SK-N-SH (cell line): ENCODE data around the gene ZYG11A. TPM values are rescaled to one million over a fixed set of nuclear protein-coding genes. Genes with fewer than 3 reads are reported as not detected.

Experiments used
- CTCF ChIA-PET: fragments of 300-600, 350-600 bp; formaldehyde crosslinking; extraction: SDS; loops from one replicate; lab custom pipeline; 2021; lab: Yijun Ruan, JAX
- POLR2A ChIA-PET: fragments of 350-600 bp; sonication (Branson Sonifier 250); formaldehyde crosslinking; extraction: SDS; loops from one replicate; lab custom pipeline; 2020; ENCODE audit warnings: antibody characterized with exemption, inconsistent platforms; lab: Yijun Ruan, JAX
- DNase-seq: peaks from one replicate; pipeline ENCODE4 v3.0.0; 2012
- H2AFZ ChIP-seq: fragments of 200-600 bp; sonication (generic); 2 replicates; pipeline ENCODE4 v1.8.1; 2016; ENCODE audit warnings: antibody characterized with exemption, mild to moderate bottlenecking, low read depth
- H3F3A ChIP-seq: fragments of 200-600 bp; sonication (generic); replicated peaks from 2 replicates; pipeline ENCODE3; 2016; ENCODE audit warnings: antibody characterized with exemption, mild to moderate bottlenecking; ENCODE audit not compliant: insufficient read depth
- H3K27ac ChIP-seq, 2 experiments: fragments of 200-500 bp in 1 of 2; fragments of 200-600 bp in 1 of 2; sonication (Bioruptor generic) in 1 of 2; sonication (generic), shearing (Covaris generic) in 1 of 2; 2 replicates each; pipeline versions ENCODE4 v1.5.1 to v1.6.1; 2014 to 2016; ENCODE audit warnings: low read depth in 2 of 2, inconsistent platforms in 1 of 2, low read length in 1 of 2, mild to moderate bottlenecking in 1 of 2, mixed read lengths in 1 of 2
- H3K27me3 ChIP-seq: fragments of 200-600 bp; sonication (generic), shearing (Covaris generic); 2 replicates; pipeline ENCODE4 v1.6.1; 2016; ENCODE audit warnings: mixed run types; ENCODE audit not compliant: insufficient read depth
- H3K36me3 ChIP-seq, 2 experiments: fragments of 200-500 bp in 1 of 2; fragments of 200-600 bp in 1 of 2; sonication (Bioruptor generic) in 1 of 2; sonication (generic) in 1 of 2; replicated peaks in 1 of 2; 2 replicates each; pipeline versions ENCODE3 to v1.5.1; 2014 to 2016; ENCODE audit warnings: low read length in 1 of 2, mild to moderate bottlenecking in 1 of 2; ENCODE audit not compliant: insufficient read depth in 2 of 2, control insufficient read depth in 1 of 2
- H3K4me1 ChIP-seq, 2 experiments: fragments of 200-500 bp in 1 of 2; fragments of 200-600 bp in 1 of 2; sonication (Bioruptor generic) in 1 of 2; sonication (generic), shearing (Covaris generic) in 1 of 2; 2 replicates each; pipeline versions ENCODE4 v1.5.1 to v1.6.1; 2014 to 2016; ENCODE audit warnings: low read depth in 1 of 2, low read length in 1 of 2, mixed run types in 1 of 2; ENCODE audit not compliant: insufficient read depth in 2 of 2, control insufficient read depth in 1 of 2
- H3K4me2 ChIP-seq: fragments of 200-600 bp; sonication (generic), shearing (Covaris generic); 2 replicates; pipeline ENCODE4 v1.6.1; 2017; ENCODE audit warnings: mixed run types
- H3K4me3 ChIP-seq, 2 experiments: fragments of 200-500 bp in 1 of 2; fragments of 200-600 bp in 1 of 2; sonication (Bioruptor generic) in 1 of 2; sonication (generic), shearing (Covaris generic) in 1 of 2; 2 replicates each; pipeline versions ENCODE4 v1.5.1 to v1.8.1; 2014 to 2016; ENCODE audit warnings: low read depth in 2 of 2, inconsistent platforms in 1 of 2, low read length in 1 of 2, mild to moderate bottlenecking in 1 of 2, mixed read lengths in 1 of 2, moderate library complexity in 1 of 2
- H3K79me2 ChIP-seq: fragments of 200-600 bp; sonication (generic); 2 replicates; pipeline ENCODE4 v1.8.1; 2017; ENCODE audit warnings: mild to moderate bottlenecking; ENCODE audit not compliant: insufficient read depth
- H3K9ac ChIP-seq: fragments of 200-600 bp; sonication (generic); 2 replicates; pipeline ENCODE4 v1.6.1; 2017; ENCODE audit warnings: mixed run types
- H3K9me2 ChIP-seq: fragments of 200-600 bp; sonication (generic); 2 replicates; pipeline ENCODE4 v1.6.1; 2017; ENCODE audit warnings: mixed run types
- H3K9me3 ChIP-seq: fragments of 200-600 bp; sonication (generic); 2 replicates; pipeline ENCODE4 v1.6.1; 2017; ENCODE audit warnings: mixed run types, mild to moderate bottlenecking, moderate library complexity
- H4K20me1 ChIP-seq: fragments of 200-600 bp; sonication (generic); 2 replicates; pipeline ENCODE4 v1.6.1; 2017; ENCODE audit warnings: mild to moderate bottlenecking, mixed run types; ENCODE audit not compliant: insufficient read depth
- CHD2 ChIP-seq: fragments of 150-350 bp; IDR thresholded peaks from 2 replicates; pipeline ENCODE4 v1.6.1; 2018; ENCODE audit warnings: low read length; ENCODE audit not compliant: partially characterized antibody
- EP300 ChIP-seq, 2 experiments: IDR thresholded peaks; 2 replicates each; pipeline versions ENCODE4 v1.4.0 to v1.6.1; 2012; ENCODE audit warnings: borderline replicate concordance in 1 of 2, low read depth in 1 of 2, low read length in 1 of 2
- FOSL2 ChIP-seq: IDR thresholded peaks from 2 replicates; pipeline ENCODE4 v1.4.0; 2012; ENCODE audit warnings: low read depth, mild to moderate bottlenecking, moderate library complexity, borderline replicate concordance
- FOXJ3 ChIP-seq: sonication (generic); formaldehyde crosslinking; IDR thresholded peaks from 2 replicates; pipeline ENCODE4 v1.5.1; 2020; ENCODE audit warnings: mild to moderate bottlenecking, missing genetic modification reagents
- FOXM1 ChIP-seq: IDR thresholded peaks from 2 replicates; pipeline ENCODE4 v1.4.0; 2012; ENCODE audit warnings: low read depth, mild to moderate bottlenecking
- GABPA ChIP-seq: IDR thresholded peaks from 2 replicates; pipeline ENCODE4 v1.4.0; 2012; ENCODE audit warnings: low read depth, mild to moderate bottlenecking
- GATA2 ChIP-seq: sonication (generic); formaldehyde crosslinking; IDR thresholded peaks from 2 replicates; pipeline ENCODE4 v1.5.0; 2020; ENCODE audit warnings: mild to moderate bottlenecking, missing genetic modification reagents
- JUND ChIP-seq: IDR thresholded peaks from 2 replicates; pipeline ENCODE4 v1.4.0; 2012
- MEF2A ChIP-seq: IDR thresholded peaks from 2 replicates; pipeline ENCODE4 v1.4.0; 2012; ENCODE audit warnings: low read depth, borderline replicate concordance
- NFIC ChIP-seq: IDR thresholded peaks from 2 replicates; pipeline ENCODE4 v1.4.0; 2012; ENCODE audit warnings: borderline replicate concordance
- POLR2AphosphoS5 ChIP-seq: IDR thresholded peaks from 2 replicates; pipeline ENCODE4 v1.6.1; 2012; ENCODE audit warnings: low read depth, low read length
- RCOR1 ChIP-seq: fragments of 150-350 bp; IDR thresholded peaks from 2 replicates; pipeline ENCODE4 v1.6.1; 2017; ENCODE audit warnings: antibody characterized with exemption, low read length
- TCF12 ChIP-seq: IDR thresholded peaks from 2 replicates; pipeline ENCODE4 v1.4.0; 2012
- WGBS: methylation state at CpG from one replicate; pipeline ENCODE4 v1.1.6; 2017; ENCODE audit warnings: low lambda C conversion rate; 5-methylcytosine and 5-hydroxymethylcytosine counted together
- polyA plus RNA-seq, 3 experiments: library from polyadenylated mRNA; depleted of rRNA; stranded (reverse); fragments of >200 nt; gene quantifications; 2 replicates each; pipeline ENCODE4 v1.2.3, GENCODE V29; 2012
- TF ChIP-seq, protein P1 (sequence below): IDR thresholded peaks from 2 replicates; pipeline ENCODE4 v1.4.0; 2012; ENCODE audit warnings: low read depth
- TF ChIP-seq, protein P2 (sequence below): fragments of 150-350 bp; IDR thresholded peaks from 2 replicates; pipeline ENCODE4 v1.6.1; 2017; ENCODE audit warnings: antibody characterized with exemption, low read length, low read depth, borderline replicate concordance
- TF ChIP-seq, protein P3 (sequence below): fragments of 200-600 bp; sonication (generic); IDR thresholded peaks from 2 replicates; pipeline ENCODE4 v1.6.1; 2017; ENCODE audit warnings: antibody characterized with exemption, mild to moderate bottlenecking, moderate library complexity
- TF ChIP-seq, protein P4 (sequence below): IDR thresholded peaks from 2 replicates; pipeline ENCODE4 v1.4.0; 2012; ENCODE audit warnings: low read depth, borderline replicate concordance

The ZYG11A gene
- polyA plus RNA-seq, 1 of the 3 experiments (the other 2 are of a cell fraction) = 0.41 TPM

DNA sequence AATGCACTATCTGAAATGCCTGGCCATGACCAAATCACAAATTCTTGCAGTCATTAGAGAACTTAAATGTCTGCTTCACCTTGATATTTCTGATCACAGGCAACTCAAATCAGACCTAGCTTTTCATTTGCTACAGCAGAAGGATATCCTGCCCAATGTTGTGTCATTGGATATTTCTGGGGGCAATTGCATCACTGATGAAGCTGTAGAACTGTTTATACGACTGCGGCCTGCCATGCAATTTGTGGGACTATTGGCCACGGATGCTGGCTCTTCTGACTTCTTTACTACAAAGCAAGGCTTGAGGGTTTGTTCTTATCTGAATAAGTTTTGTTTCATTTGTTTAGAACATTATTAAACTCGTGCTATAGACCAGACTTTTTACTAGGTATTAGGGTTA, 14.9 kb downstream of the ZYG11A start:
- no peaks in the 10 kb centered on the region for H3K9me2 ChIP-seq
- no peaks in the 10 kb centered on the region for H4K20me1 ChIP-seq
- CTCF ChIA-PET = interaction anchor here (0.8 to 1.3 kb wide), 3 partner anchors 11 to 30 kb away, joined by 3 to 5 read pairs (median 3); partner anchors contain the start of gene ZYG11A
- no peaks in the 10 kb centered on the region for H3F3A ChIP-seq
- no peaks in the 10 kb centered on the region for H3K36me3 ChIP-seq
- DNase-seq = no peak
- no peak overlapping the region for H2AFZ ChIP-seq
- H3K9me3 ChIP-seq = no peaks in the 10 kb centered on the region
- H3K27me3 ChIP-seq = no peaks in the 10 kb centered on the region
- H3K79me2 ChIP-seq = no peaks in the 10 kb centered on the region
- POLR2A ChIA-PET = no interaction called here
- TF ChIP-seq, protein P1, sequence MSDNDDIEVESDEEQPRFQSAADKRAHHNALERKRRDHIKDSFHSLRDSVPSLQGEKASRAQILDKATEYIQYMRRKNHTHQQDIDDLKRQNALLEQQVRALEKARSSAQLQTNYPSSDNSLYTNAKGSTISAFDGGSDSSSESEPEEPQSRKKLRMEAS = no peak
- H3K4me2 ChIP-seq = no peak overlapping the region
- H3K27ac ChIP-seq = no peak overlapping the region
- H3K9ac ChIP-seq = no peak overlapping the region
- no peak overlapping the region for H3K4me3 ChIP-seq
- WGBS = 96% methylated on average over 4 of the region's 4 CpGs
- H3K4me1 ChIP-seq = no peaks in the 10 kb centered on the region

DNA sequence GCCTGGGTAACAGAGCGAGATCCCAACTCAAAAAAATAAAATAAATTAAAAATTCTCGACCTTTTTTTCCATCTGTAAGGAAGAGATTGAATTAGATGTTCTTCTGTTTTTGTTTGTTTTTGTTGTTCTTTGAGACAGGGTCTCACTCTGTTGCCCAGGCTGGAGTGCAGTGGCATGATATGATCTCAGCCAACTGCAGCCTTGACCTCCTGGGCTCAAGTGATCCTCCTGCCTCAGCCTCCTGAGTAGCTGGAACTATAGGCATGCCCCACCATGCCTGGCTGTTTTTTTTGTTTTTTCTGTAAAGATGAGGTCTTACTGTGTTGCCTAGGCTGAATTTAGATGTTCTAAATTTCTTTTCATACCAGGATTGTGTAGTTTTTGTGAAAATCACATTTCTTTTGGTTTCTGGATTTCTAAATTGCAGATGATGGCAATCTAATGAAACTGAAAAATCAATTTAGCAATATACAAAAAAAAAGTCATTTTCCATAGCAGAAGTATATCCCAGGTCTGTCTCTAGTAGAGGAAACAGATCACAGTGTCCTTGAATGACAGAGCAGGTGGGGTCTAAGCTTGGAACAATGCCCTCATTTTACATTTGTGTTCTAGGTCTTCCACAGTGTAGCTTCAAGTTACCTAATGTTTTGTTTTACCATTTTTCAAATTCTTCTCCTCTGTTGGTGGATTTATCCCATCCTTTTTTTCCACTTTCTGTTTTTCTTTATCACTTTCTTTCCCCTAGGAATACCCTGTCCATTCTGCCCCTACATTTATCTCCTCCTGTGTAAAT, 20.3 kb downstream of the ZYG11A start:
- no peaks in the 10 kb centered on the region for H3K4me1 ChIP-seq
- H3K9ac ChIP-seq = no peak overlapping the region
- H2AFZ ChIP-seq = no peak overlapping the region
- CTCF ChIA-PET = interaction anchor here (2.1 kb wide), 1 partner anchor 20 kb away, joined by 6 read pairs; the partner anchor contains the start of gene ZYG11A
- no peaks in the 10 kb centered on the region for H3K9me3 ChIP-seq
- H3K9me2 ChIP-seq = no peaks in the 10 kb centered on the region
- DNase-seq = no peak
- H3K36me3 ChIP-seq = no peaks in the 10 kb centered on the region
- H3K4me2 ChIP-seq = no peak overlapping the region
- WGBS = 63% methylated on average over 2 of the region's 2 CpGs
- H3K4me3 ChIP-seq = no peak overlapping the region
- POLR2A ChIA-PET = no interaction called here
- no peaks in the 10 kb centered on the region for H4K20me1 ChIP-seq
- H3K79me2 ChIP-seq = no peaks in the 10 kb centered on the region
- TF ChIP-seq CHD2 (no peak), FOXJ3 (CRISPR knock-in tag) (no peak), MEF2A (no peak), FOSL2 (no peak)
- H3F3A ChIP-seq = no peaks in the 10 kb centered on the region
- no peaks in the 10 kb centered on the region for H3K27me3 ChIP-seq
- no peak overlapping the region for H3K27ac ChIP-seq

DNA sequence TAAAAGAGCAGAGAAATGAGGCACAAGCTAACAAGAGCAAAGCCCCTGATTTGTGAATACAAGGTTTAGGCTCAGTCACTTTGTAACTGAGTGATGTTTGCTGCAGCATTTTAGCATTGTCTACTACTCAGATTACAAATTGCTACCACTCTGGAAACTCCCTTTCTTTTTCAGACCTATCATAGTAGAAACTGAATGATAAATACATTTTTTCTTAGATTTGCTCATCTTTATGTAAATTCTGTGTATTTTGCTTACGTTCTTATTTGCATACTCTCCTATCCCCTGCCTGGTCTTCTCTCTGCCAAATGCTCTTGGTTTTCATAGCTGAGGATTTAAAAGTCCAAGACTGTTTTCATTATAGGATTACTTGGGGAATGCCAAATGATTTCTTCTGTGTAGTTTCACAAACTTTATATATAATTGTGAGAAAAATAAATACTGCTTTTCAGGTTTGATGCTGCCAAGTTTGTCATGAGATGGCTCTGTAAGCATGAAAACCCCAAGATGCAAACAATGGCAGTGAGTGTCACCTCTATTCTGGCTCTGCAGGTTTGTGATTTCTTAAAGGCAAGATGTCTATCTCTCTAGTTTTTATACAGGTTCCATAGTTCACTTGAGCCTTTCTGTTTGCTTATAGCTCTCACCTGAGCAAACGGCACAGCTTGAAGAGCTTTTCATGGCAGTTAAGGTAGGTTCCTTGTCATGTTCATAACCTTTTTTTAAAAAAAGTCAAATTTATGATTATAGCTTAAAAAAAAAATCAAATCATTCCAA, 24.7 kb downstream of the ZYG11A start:
- H3K9me3 ChIP-seq = no peaks in the 10 kb centered on the region
- H2AFZ ChIP-seq = no peak overlapping the region
- no peak overlapping the region for H3K27ac ChIP-seq
- H3K4me1 ChIP-seq = no peaks in the 10 kb centered on the region
- no peak for DNase-seq
- no peak overlapping the region for H3K4me2 ChIP-seq
- no peaks in the 10 kb centered on the region for H3K79me2 ChIP-seq
- ChIA-PET POLR2A (no interaction called here), CTCF (no interaction called here)
- no peak overlapping the region for H3K9ac ChIP-seq
- no peaks in the 10 kb centered on the region for H3K27me3 ChIP-seq
- no peaks in the 10 kb centered on the region for H3K36me3 ChIP-seq
- no peaks in the 10 kb centered on the region for H4K20me1 ChIP-seq
- H3F3A ChIP-seq = no peaks in the 10 kb centered on the region
- no peaks in the 10 kb centered on the region for H3K9me2 ChIP-seq
- WGBS = 94% methylated on average over 2 of the region's 2 CpGs
- no peak overlapping the region for H3K4me3 ChIP-seq
- TF ChIP-seq GABPA (no peak), NFIC (no peak), TCF12 (no peak), POLR2AphosphoS5 (no peak), GATA2 (CRISPR knock-in tag) (no peak), RCOR1 (no peak), EP300 (IDR thresholded peaks at IDR 0.05; ENCODE audit: borderline replicate concordance in 1 of 2, low read depth in 1 of 2, low read length in 1 of 2) (no peak), JUND (no peak), FOXM1 (no peak), MEF2A (no peak)
- TF ChIP-seq, protein P2, sequence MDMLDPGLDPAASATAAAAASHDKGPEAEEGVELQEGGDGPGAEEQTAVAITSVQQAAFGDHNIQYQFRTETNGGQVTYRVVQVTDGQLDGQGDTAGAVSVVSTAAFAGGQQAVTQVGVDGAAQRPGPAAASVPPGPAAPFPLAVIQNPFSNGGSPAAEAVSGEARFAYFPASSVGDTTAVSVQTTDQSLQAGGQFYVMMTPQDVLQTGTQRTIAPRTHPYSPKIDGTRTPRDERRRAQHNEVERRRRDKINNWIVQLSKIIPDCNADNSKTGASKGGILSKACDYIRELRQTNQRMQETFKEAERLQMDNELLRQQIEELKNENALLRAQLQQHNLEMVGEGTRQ = no peak
- TF ChIP-seq, protein P3, sequence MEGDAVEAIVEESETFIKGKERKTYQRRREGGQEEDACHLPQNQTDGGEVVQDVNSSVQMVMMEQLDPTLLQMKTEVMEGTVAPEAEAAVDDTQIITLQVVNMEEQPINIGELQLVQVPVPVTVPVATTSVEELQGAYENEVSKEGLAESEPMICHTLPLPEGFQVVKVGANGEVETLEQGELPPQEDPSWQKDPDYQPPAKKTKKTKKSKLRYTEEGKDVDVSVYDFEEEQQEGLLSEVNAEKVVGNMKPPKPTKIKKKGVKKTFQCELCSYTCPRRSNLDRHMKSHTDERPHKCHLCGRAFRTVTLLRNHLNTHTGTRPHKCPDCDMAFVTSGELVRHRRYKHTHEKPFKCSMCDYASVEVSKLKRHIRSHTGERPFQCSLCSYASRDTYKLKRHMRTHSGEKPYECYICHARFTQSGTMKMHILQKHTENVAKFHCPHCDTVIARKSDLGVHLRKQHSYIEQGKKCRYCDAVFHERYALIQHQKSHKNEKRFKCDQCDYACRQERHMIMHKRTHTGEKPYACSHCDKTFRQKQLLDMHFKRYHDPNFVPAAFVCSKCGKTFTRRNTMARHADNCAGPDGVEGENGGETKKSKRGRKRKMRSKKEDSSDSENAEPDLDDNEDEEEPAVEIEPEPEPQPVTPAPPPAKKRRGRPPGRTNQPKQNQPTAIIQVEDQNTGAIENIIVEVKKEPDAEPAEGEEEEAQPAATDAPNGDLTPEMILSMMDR = no peak
- TF ChIP-seq, protein P4, sequence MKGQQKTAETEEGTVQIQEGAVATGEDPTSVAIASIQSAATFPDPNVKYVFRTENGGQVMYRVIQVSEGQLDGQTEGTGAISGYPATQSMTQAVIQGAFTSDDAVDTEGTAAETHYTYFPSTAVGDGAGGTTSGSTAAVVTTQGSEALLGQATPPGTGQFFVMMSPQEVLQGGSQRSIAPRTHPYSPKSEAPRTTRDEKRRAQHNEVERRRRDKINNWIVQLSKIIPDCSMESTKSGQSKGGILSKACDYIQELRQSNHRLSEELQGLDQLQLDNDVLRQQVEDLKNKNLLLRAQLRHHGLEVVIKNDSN = no peak
